GM19395 (cell line): ENCODE measurements around the gene CEP170.

Experiments
- ATAC-seq: cut with Tn5 transposase; IDR thresholded peaks from one replicate; pipeline ENCODE4 v1.9.1; 2021; ENCODE audit warnings: mild to moderate bottlenecking, moderate library complexity; ENCODE audit not compliant: unreplicated experiment

Gene CEP170

GRCh38 chr1:243254927-243255790 is at the start of gene CEP170:
CEP170 (minus strand) TSS chr1:243255281; CDS start chr1:243225280, 30,001 bp downstream.
- ATAC-seq, result peak; percentile 64

- no peak for ATAC-seq
Measured at GRCh38 chr1:243301059-243301458, 46.0 kb upstream of the CEP170 start.

DNA sequence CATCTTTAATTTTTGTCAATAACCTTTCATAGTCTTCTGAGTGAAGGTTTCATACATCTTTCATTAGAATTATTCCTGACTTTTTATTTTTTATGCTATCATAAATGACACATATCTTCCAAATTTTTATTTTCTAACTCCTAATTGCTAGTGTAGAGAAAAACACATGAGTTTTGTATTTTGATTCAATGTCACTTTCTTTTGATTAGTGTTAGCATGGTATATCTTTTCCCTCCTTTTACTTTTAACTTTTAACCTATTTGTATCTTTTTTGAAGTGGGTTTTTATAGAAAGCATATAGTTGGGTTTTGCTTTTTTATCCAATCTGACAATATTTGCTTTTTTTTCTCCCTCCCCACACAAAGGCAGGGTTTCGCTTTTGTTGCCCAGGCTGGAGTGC is 44.0 kb upstream of the CEP170 start:
- no peak for ATAC-seq

DNA sequence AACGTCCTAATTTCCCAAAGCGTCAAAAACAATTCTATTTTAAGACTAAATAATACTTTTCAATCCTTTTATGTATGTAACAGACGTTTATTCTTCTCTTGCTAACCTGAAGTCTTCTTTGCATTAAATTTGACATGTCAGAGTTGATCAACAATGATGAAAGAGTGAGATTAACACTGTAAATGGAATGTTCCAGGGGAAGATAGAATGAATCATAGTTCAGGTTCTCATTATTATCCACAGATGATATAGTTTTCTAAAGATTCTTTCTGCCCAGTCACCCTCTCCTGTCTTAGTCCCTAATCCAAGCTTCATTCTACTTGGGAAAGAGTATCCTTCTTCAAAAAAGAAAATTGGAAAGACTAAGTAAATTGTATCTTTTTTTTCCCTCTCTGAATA is 39.6 kb upstream of the CEP170 start:
- ATAC-seq, result no peak

- ATAC-seq, result no peak
Measured at GRCh38 chr1:243293941-243294722, 39.1 kb upstream of the CEP170 start.

DNA sequence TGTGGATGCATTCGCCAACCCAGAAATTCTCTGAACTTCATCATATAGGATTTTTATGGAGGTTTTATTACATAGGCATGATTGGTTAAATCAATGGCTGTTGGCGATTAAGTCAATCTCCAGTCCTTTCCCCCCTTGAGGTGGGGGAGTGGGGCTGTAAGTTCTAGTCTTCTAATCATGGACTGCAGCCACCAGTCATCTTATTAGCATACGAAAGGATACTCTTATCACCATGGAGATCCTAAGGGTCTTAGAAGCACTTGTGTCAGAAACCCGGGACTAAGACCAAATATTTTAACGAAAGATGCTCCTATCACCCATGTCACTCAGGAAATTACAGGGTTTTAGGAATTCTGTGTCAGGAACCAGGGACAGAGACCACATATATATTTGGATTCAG is 37.0 kb upstream of the CEP170 start:
- ATAC-seq, result no peak

- ATAC-seq, result no peak
Measured at GRCh38 chr1:243291292-243291691, 36.2 kb upstream of the CEP170 start.

GRCh38 chr1:243288062-243288461 is 33.0 kb upstream of the CEP170 start:
- ATAC-seq, result no peak

DNA sequence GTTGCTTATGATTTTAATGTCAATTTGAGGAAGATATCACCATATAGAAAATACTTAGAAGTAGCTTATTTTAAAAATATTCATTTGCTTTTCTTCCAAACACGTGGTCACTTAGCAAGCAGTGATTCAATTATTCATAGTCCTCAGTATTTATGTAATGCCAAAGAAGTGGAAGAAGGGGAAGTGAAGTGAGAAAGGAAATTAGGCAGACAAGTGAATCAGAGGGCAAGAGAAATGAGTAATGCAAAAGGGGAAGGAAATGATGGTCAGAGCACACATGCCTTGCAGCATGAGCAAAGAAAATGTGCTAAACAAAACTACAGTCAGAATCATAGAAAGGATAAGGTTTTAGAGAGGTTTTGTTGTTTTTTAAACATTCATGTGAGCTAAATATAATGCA is 32.6 kb upstream of the CEP170 start:
- peak; percentile 97 for ATAC-seq

- ATAC-seq, result no peak
Measured at GRCh38 chr1:243287123-243287460, 32.0 kb upstream of the CEP170 start.

DNA sequence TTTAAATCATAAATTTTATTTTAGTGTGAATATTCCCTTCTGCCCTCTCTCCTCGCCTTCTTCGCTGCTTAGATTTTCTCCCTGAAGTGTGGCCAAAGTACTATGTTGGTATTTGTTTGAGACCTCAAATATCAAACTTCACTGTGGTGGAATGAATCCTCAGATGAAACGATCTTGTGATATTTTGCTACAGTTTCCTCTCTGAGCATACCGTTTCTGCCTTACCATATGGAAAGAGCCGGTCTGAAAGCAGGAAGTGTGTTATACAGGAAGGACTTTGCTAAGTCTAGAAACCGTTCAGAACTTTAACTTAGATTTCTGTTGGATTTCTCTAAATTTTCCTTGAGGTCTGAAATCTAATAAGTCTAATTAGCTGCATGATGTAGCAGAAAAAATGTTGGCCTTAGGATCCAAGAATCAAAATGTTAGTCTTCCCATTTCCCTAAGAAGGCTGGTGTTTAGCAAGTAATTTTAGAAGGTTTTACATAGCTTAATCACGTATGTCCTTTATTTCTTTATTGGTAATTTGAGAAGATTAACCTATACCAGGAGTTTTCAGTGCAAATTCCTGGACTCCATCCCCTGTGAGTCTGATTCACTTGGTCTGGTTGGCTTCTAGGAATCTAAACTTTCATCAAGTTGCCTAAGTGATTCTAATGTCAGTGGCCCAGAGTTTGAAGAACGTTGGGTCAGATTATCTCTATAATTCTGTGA is 31.5 kb upstream of the CEP170 start:
- ATAC-seq, result no peak

- no peak for ATAC-seq
Measured at GRCh38 chr1:243281672-243282071, 26.6 kb upstream of the CEP170 start.

GRCh38 chr1:243280571-243281129 is 25.6 kb upstream of the CEP170 start:
- no peak for ATAC-seq

DNA sequence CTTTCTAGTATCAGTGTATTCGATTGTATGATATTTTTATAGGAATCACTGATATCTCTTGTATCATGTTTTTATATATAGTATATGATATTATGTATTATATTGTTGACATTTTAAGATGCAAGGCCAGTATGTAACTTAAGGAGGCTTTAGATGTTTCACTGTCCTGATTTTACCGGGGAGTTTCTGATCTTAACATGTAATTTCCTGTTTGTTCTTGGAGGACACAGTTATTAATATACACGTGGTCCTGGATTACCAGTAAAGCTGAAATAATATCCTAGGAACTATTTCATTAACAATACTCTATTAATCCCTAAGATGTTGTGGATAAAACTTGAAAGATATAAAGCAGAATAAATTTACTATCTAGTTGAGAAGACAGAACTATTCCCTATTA is 20.2 kb upstream of the CEP170 start:
- no peak for ATAC-seq

DNA sequence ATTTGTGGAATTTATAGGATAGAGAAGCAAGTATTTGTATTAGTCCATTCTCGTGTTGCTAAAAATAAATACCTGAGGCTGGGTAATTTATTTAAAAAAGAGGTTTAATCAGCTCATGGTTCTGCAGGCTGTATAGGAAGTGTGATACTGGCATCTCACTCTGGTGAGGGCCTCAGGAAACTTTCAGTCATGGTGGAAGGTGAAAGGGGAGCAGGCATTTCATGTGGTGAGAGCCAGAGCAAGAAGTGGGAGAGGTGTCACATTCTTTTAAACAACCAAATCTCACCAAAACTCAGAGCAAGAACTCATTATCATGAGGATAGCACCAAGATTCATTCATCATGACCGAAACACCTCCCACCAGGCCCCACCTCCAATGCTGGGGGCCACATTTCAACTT is 18.9 kb upstream of the CEP170 start:
- ATAC-seq, result no peak

DNA sequence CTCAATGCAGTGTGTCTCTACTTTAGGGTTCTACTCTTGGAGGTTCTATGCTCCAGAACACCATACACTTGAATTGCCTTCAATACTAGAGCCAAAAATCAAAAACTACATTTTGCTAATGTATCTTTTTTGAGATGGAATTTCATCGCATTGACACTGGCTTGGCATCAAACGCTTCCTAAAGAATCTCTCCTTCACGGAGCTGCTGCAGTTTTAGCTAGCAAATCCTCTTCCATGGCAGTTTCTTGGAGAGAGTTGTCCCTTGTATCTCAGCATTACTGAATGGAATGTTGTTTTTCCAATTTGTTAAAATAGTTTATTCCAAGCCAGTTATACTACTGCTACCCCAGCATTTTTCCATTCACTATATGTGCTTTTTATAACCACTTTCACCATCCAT is 18.4 kb upstream of the CEP170 start:
- no peak for ATAC-seq

DNA sequence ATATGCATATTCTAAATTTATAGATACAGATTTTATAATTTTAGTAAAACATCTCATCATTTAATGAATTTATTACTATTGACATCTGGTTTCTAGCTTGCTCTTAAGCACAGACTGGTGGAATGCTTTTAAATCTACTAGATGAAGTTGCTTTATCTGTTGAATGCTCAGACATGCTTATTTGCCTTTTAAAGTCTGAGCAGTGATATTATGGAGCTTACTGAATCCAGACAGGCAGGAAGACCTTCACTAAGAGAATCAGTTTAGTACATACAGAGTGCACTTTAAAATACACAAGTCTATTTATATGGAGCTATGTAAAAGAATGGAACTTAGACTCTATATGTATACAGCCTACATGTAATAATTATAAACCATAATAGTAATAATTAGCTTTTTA is 17.3 kb upstream of the CEP170 start:
- ATAC-seq, result no peak

DNA sequence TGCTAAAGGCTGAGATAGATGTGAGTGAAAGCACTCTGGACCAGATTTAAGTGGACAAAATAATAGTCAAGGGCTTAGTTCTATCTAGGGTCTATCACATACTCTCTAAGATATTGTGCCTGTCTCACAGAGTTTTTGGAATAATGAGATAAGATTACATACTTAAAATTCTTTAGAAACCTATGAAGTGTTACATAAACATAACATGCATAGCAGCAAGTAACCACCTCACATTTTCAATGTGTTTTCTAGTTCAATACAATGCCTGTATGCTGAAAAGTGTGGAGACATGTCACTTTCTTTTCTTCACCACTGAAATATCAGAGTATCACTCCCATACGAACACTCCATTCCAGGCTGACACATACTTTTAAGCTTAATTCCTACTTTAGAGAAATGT is 16.9 kb upstream of the CEP170 start:
- ATAC-seq, result no peak

- no peak for ATAC-seq
Measured at GRCh38 chr1:243270097-243270864, 15.2 kb upstream of the CEP170 start.

DNA sequence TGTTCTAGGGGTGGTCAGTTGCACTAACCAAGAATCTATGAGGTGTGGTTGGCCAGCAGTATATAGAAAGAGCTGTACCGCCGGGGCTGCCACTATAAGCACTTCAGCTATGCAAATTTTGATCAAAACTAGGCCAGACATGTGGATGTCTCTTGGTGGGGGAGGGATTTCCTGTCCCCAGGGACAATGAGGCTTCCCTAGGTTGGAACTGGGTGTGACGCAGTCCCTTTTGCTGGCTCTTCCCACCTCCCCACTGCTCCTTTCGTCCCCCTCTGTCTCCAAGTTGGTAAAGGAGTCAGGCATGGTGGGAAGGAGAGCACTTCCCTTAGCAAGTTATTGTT is 14.3 kb upstream of the CEP170 start:
- ATAC-seq, result peak; percentile 66
